ENCODE data around the gene TCP11L2.

TCP11L2 gene

DNA sequence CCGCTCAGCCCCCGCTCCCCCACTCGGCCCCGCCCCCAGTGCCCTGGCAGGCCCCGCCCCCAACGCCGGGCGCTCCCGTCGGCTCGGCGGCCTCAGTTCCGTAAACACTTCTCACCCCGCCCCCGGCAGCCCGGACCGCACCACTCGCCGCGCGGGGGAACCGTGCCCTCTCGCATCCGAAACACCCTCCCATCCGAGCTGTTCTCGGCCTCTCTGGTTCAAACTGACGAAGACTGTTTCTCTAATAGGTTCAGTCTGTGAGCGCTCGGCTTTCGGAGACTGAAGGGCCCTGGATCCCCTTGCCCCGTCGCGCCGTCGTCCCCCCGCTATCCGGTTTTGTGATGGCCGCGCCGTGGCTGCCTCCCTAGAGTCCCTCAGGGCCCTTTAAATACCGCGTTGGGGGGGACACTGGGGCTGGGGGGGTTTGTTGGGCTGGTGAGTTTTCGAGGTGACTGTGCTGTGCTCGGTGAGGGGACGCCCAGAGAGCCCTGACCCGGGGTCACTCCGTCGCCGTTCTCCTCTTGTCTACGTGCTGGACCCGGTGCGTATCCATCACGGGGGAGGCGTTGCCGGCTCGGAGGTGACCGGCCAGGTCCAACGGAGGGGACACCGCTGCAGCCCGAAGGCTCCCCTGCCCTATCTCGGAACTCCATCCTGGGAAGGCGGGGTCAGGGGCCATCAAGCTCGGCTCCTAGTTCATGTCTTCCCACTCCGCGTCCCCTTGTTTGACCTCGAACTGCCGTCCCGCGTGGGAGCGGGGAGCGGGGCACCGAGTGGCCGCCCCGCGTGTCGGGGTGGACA lies at the start of gene TCP11L2:
TSS of gene TCP11L2 (plus strand) at position 333 of the 801 bp plus-strand sequence. CDS start 8,343 bp downstream, outside the sequence.
- peak within 1 kb of the TSS; percentile 97 for H2AFZ ChIP-seq (ENCODE audit: low read depth, low read length)
- TF ChIP-seq, protein P1, sequence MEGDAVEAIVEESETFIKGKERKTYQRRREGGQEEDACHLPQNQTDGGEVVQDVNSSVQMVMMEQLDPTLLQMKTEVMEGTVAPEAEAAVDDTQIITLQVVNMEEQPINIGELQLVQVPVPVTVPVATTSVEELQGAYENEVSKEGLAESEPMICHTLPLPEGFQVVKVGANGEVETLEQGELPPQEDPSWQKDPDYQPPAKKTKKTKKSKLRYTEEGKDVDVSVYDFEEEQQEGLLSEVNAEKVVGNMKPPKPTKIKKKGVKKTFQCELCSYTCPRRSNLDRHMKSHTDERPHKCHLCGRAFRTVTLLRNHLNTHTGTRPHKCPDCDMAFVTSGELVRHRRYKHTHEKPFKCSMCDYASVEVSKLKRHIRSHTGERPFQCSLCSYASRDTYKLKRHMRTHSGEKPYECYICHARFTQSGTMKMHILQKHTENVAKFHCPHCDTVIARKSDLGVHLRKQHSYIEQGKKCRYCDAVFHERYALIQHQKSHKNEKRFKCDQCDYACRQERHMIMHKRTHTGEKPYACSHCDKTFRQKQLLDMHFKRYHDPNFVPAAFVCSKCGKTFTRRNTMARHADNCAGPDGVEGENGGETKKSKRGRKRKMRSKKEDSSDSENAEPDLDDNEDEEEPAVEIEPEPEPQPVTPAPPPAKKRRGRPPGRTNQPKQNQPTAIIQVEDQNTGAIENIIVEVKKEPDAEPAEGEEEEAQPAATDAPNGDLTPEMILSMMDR (IDR thresholded peaks at IDR 0.05; ENCODE audit: borderline replicate concordance, extremely low read depth, low read length, poor library complexity, severe bottlenecking) = no peak
- no peak for TF ChIP-seq EZH2 (IDR thresholded peaks at IDR 0.05; ENCODE audit: borderline replicate concordance, low read depth, low read length, severe bottlenecking)
- peak within 1 kb of the TSS; percentile 94 for H3K27ac ChIP-seq (ENCODE audit: low read length)
- no peaks in the 10 kb centered on the region for H3K27me3 ChIP-seq (ENCODE audit: insufficient read depth, low read length, poor library complexity)
- H3K9me3 ChIP-seq (ENCODE audit: insufficient read depth, low read length, severe bottlenecking) = no peaks in the 10 kb centered on the region
- H3K4me1 ChIP-seq (ENCODE audit: insufficient read depth, low read length) = peaks cover 23% of the 10 kb centered on the region
- H4K20me1 ChIP-seq (ENCODE audit: insufficient read depth, low read length) = no peaks in the 10 kb centered on the region
- DNase-seq (peak; percentile 85), ATAC-seq (ENCODE audit: insufficient read depth, low read depth) (peak; percentile 85)
- peak within 1 kb of the TSS; percentile 99 for H3K4me2 ChIP-seq (ENCODE audit: insufficient read depth, low read length)
- no peaks in the 10 kb centered on the region; the same call in 1 of the 2 replicates for H3K36me3 ChIP-seq (ENCODE audit: insufficient read depth, low read length)
- no peaks in the 10 kb centered on the region for H3K79me2 ChIP-seq (ENCODE audit: insufficient read depth, low read length)
- peak within 1 kb of the TSS; percentile 69 for H3K9ac ChIP-seq (ENCODE audit: low read depth, low read length)
- peak within 1 kb of the TSS; percentile 52 to 89 for H3K4me3 ChIP-seq (ENCODE audit: low read depth in 1 of 2, low read length in 2 of 2)

- TF ChIP-seq, protein P1 (IDR thresholded peaks at IDR 0.05; ENCODE audit: borderline replicate concordance, extremely low read depth, low read length, poor library complexity, severe bottlenecking) = no peak
- no peak for TF ChIP-seq EZH2 (IDR thresholded peaks at IDR 0.05; ENCODE audit: borderline replicate concordance, low read depth, low read length, severe bottlenecking)
- Histone ChIP-seq H3K79me2 (ENCODE audit: insufficient read depth, low read length) (no peaks in the 10 kb centered on the region), H3K36me3 (ENCODE audit: insufficient read depth, low read length) (no peaks in the 10 kb centered on the region), H3K9me3 (ENCODE audit: insufficient read depth, low read length, severe bottlenecking) (no peaks in the 10 kb centered on the region), H3K27me3 (ENCODE audit: insufficient read depth, low read length, poor library complexity) (peaks cover 30% of the 10 kb centered on the region), H2AFZ (ENCODE audit: low read depth, low read length) (no peak overlapping the region), H3K4me3 (ENCODE audit: low read depth in 1 of 2, low read length in 2 of 2) (no peak overlapping the region), H3K4me2 (ENCODE audit: insufficient read depth, low read length) (no peak overlapping the region), H4K20me1 (ENCODE audit: insufficient read depth, low read length) (no peaks in the 10 kb centered on the region), H3K4me1 (ENCODE audit: insufficient read depth, low read length) (no peaks in the 10 kb centered on the region), H3K9ac (ENCODE audit: low read depth, low read length) (no peak overlapping the region), H3K27ac (ENCODE audit: low read length) (no peak overlapping the region)
- DNase-seq = no peak
- ATAC-seq (ENCODE audit: insufficient read depth, low read depth) = no peak
These were observed 47.8 kb upstream of the TCP11L2 start for GRCh38 chr12:106254724-106255123.

DNA sequence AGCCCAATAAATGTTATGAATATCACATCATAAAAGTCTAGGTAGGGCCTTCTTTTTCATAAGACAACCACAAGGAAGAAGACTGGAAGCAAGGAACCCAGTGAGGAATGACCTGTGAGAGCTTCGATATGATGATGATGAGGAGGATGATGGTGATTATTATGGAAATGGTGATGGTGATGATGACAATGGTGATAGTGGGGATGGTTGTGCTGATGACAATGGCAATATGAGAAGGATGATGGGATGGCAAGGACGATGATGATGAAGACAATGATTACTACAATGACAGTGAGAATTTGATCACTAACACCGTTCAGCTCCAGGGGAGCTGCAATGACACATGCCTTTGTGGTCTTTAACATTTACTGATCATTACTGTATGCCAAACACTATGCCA lies 47.0 kb upstream of the TCP11L2 start:
- Histone ChIP-seq H3K36me3 (ENCODE audit: insufficient read depth, low read length) (no peaks in the 10 kb centered on the region), H2AFZ (ENCODE audit: low read depth, low read length) (no peak overlapping the region), H3K4me2 (ENCODE audit: insufficient read depth, low read length) (no peak overlapping the region), H3K4me1 (ENCODE audit: insufficient read depth, low read length) (no peaks in the 10 kb centered on the region), H3K27me3 (ENCODE audit: insufficient read depth, low read length, poor library complexity) (peaks cover 24% of the 10 kb centered on the region), H3K9ac (ENCODE audit: low read depth, low read length) (no peak overlapping the region), H3K27ac (ENCODE audit: low read length) (no peak overlapping the region), H3K79me2 (ENCODE audit: insufficient read depth, low read length) (no peaks in the 10 kb centered on the region), H4K20me1 (ENCODE audit: insufficient read depth, low read length) (no peaks in the 10 kb centered on the region), H3K9me3 (ENCODE audit: insufficient read depth, low read length, severe bottlenecking) (no peaks in the 10 kb centered on the region), H3K4me3 (ENCODE audit: low read depth in 1 of 2, low read length in 2 of 2) (no peak overlapping the region)
- TF ChIP-seq EZH2 (IDR thresholded peaks at IDR 0.05; ENCODE audit: borderline replicate concordance, low read depth, low read length, severe bottlenecking) = no peak
- TF ChIP-seq, protein P1 (IDR thresholded peaks at IDR 0.05; ENCODE audit: borderline replicate concordance, extremely low read depth, low read length, poor library complexity, severe bottlenecking) = no peak
- ATAC-seq (ENCODE audit: insufficient read depth, low read depth) (no peak), DNase-seq (no peak)
